Measurements from ENCODE around the gene EMX1.

The EMX1 gene

GRCh38 chr2:72931280-72931910 lies 14.1 kb downstream of the EMX1 start:
- Histone ChIP-seq H3K4me3 (ENCODE audit: low read length) (no peak overlapping the region), H3K9me3 (ENCODE audit: insufficient read depth, low read depth, low read length) (no peaks in the 10 kb centered on the region), H3K27ac (ENCODE audit: low read length) (no peak overlapping the region), H3K27me3 (ENCODE audit: insufficient read depth, low read length) (peaks cover 98% of the 10 kb centered on the region), H3K4me1 (ENCODE audit: insufficient read depth, low read length) (no peaks in the 10 kb centered on the region), H3K9ac (ENCODE audit: low read depth, low read length) (no peak overlapping the region), H3K36me3 (ENCODE audit: insufficient read depth, low read depth, low read length) (no peaks in the 10 kb centered on the region)

- H3K9ac ChIP-seq (ENCODE audit: low read depth, low read length): no peak overlapping the region
- H3K4me1 ChIP-seq (ENCODE audit: insufficient read depth, low read length): no peaks in the 10 kb centered on the region
- H3K27me3 ChIP-seq (ENCODE audit: insufficient read depth, low read length): peaks cover 97% of the 10 kb centered on the region
- no peak overlapping the region for H3K4me3 ChIP-seq (ENCODE audit: low read length)
- H3K36me3 ChIP-seq (ENCODE audit: insufficient read depth, low read depth, low read length): no peaks in the 10 kb centered on the region
- H3K27ac ChIP-seq (ENCODE audit: low read length): no peak overlapping the region
- H3K9me3 ChIP-seq (ENCODE audit: insufficient read depth, low read depth, low read length): no peaks in the 10 kb centered on the region
Observed at GRCh38 chr2:72932045-72932740, 14.9 kb downstream of the EMX1 start.

- Histone ChIP-seq H3K36me3 (ENCODE audit: insufficient read depth, low read depth, low read length) (no peaks in the 10 kb centered on the region), H3K4me1 (ENCODE audit: insufficient read depth, low read length) (no peaks in the 10 kb centered on the region), H3K27me3 (ENCODE audit: insufficient read depth, low read length) (peaks cover 96% of the 10 kb centered on the region), H3K4me3 (ENCODE audit: low read length) (no peak overlapping the region), H3K9me3 (ENCODE audit: insufficient read depth, low read depth, low read length) (no peaks in the 10 kb centered on the region), H3K27ac (ENCODE audit: low read length) (no peak overlapping the region), H3K9ac (ENCODE audit: low read depth, low read length) (no peak overlapping the region)
Observed at GRCh38 chr2:72932805-72933204, 15.5 kb downstream of the EMX1 start.

GRCh38 chr2:72933207-72933606 lies 15.9 kb downstream of the EMX1 start:
- no peak overlapping the region for H3K9ac ChIP-seq (ENCODE audit: low read depth, low read length)
- H3K27me3 ChIP-seq (ENCODE audit: insufficient read depth, low read length): peaks cover 96% of the 10 kb centered on the region
- H3K36me3 ChIP-seq (ENCODE audit: insufficient read depth, low read depth, low read length): no peaks in the 10 kb centered on the region
- H3K9me3 ChIP-seq (ENCODE audit: insufficient read depth, low read depth, low read length): no peaks in the 10 kb centered on the region
- no peak overlapping the region for H3K27ac ChIP-seq (ENCODE audit: low read length)
- no peak overlapping the region for H3K4me3 ChIP-seq (ENCODE audit: low read length)
- no peaks in the 10 kb centered on the region for H3K4me1 ChIP-seq (ENCODE audit: insufficient read depth, low read length)

GRCh38 chr2:72933646-72934151 lies 16.4 kb downstream of the EMX1 start:
- peaks cover 92% of the 10 kb centered on the region for H3K27me3 ChIP-seq (ENCODE audit: insufficient read depth, low read length)
- H3K27ac ChIP-seq (ENCODE audit: low read length): no peak overlapping the region
- no peak overlapping the region for H3K9ac ChIP-seq (ENCODE audit: low read depth, low read length)
- H3K9me3 ChIP-seq (ENCODE audit: insufficient read depth, low read depth, low read length): no peaks in the 10 kb centered on the region
- H3K36me3 ChIP-seq (ENCODE audit: insufficient read depth, low read depth, low read length): no peaks in the 10 kb centered on the region
- no peaks in the 10 kb centered on the region for H3K4me1 ChIP-seq (ENCODE audit: insufficient read depth, low read length)
- no peak overlapping the region for H3K4me3 ChIP-seq (ENCODE audit: low read length)

GRCh38 chr2:72934683-72935610 lies 17.6 kb downstream of the EMX1 start:
- no peaks in the 10 kb centered on the region for H3K9me3 ChIP-seq (ENCODE audit: insufficient read depth, low read depth, low read length)
- H3K4me1 ChIP-seq (ENCODE audit: insufficient read depth, low read length): no peaks in the 10 kb centered on the region
- H3K4me3 ChIP-seq (ENCODE audit: low read length): no peak overlapping the region
- no peak overlapping the region for H3K27ac ChIP-seq (ENCODE audit: low read length)
- peaks cover 92% of the 10 kb centered on the region for H3K27me3 ChIP-seq (ENCODE audit: insufficient read depth, low read length)
- H3K36me3 ChIP-seq (ENCODE audit: insufficient read depth, low read depth, low read length): no peaks in the 10 kb centered on the region
- no peak overlapping the region for H3K9ac ChIP-seq (ENCODE audit: low read depth, low read length)

- Histone ChIP-seq H3K36me3 (ENCODE audit: insufficient read depth, low read depth, low read length) (no peaks in the 10 kb centered on the region), H3K9me3 (ENCODE audit: insufficient read depth, low read depth, low read length) (no peaks in the 10 kb centered on the region), H3K4me1 (ENCODE audit: insufficient read depth, low read length) (peaks cover 3% of the 10 kb centered on the region; the same call in 1 of the 2 replicates), H3K4me3 (ENCODE audit: low read length) (no peak overlapping the region), H3K27ac (ENCODE audit: low read length) (no peak overlapping the region), H3K27me3 (ENCODE audit: insufficient read depth, low read length) (peaks cover 86% of the 10 kb centered on the region), H3K9ac (ENCODE audit: low read depth, low read length) (no peak overlapping the region)
Observed at GRCh38 chr2:72935611-72935957, 18.3 kb downstream of the EMX1 start.

- peaks cover 74% of the 10 kb centered on the region for H3K27me3 ChIP-seq (ENCODE audit: insufficient read depth, low read length)
- no peak overlapping the region for H3K27ac ChIP-seq (ENCODE audit: low read length)
- H3K9me3 ChIP-seq (ENCODE audit: insufficient read depth, low read depth, low read length): no peaks in the 10 kb centered on the region
- no peak overlapping the region for H3K4me3 ChIP-seq (ENCODE audit: low read length)
- H3K9ac ChIP-seq (ENCODE audit: low read depth, low read length): no peak overlapping the region
- no peaks in the 10 kb centered on the region for H3K36me3 ChIP-seq (ENCODE audit: insufficient read depth, low read depth, low read length)
- peaks cover 11% of the 10 kb centered on the region; the same call in 1 of the 2 replicates for H3K4me1 ChIP-seq (ENCODE audit: insufficient read depth, low read length)
Observed at GRCh38 chr2:72936660-72937355, 19.5 kb downstream of the EMX1 start.

GRCh38 chr2:72937356-72937669 lies 20.0 kb downstream of the EMX1 start:
- no peak overlapping the region for H3K4me3 ChIP-seq (ENCODE audit: low read length)
- H3K9ac ChIP-seq (ENCODE audit: low read depth, low read length): no peak overlapping the region
- peaks cover 11% of the 10 kb centered on the region; the same call in 1 of the 2 replicates for H3K4me1 ChIP-seq (ENCODE audit: insufficient read depth, low read length)
- no peaks in the 10 kb centered on the region for H3K9me3 ChIP-seq (ENCODE audit: insufficient read depth, low read depth, low read length)
- peaks cover 69% of the 10 kb centered on the region for H3K27me3 ChIP-seq (ENCODE audit: insufficient read depth, low read length)
- H3K36me3 ChIP-seq (ENCODE audit: insufficient read depth, low read depth, low read length): no peaks in the 10 kb centered on the region
- H3K27ac ChIP-seq (ENCODE audit: low read length): no peak overlapping the region

- no peak overlapping the region for H3K9ac ChIP-seq (ENCODE audit: low read depth, low read length)
- peaks cover 2% of the 10 kb centered on the region; the same call in 1 of the 2 replicates for H3K36me3 ChIP-seq (ENCODE audit: insufficient read depth, low read depth, low read length)
- peaks cover 58% of the 10 kb centered on the region for H3K27me3 ChIP-seq (ENCODE audit: insufficient read depth, low read length)
- H3K4me1 ChIP-seq (ENCODE audit: insufficient read depth, low read length): peaks cover 11% of the 10 kb centered on the region; the same call in 1 of the 2 replicates
- no peak overlapping the region for H3K27ac ChIP-seq (ENCODE audit: low read length)
- no peak overlapping the region for H3K4me3 ChIP-seq (ENCODE audit: low read length)
- no peaks in the 10 kb centered on the region for H3K9me3 ChIP-seq (ENCODE audit: insufficient read depth, low read depth, low read length)
Observed at GRCh38 chr2:72938455-72938854, 21.1 kb downstream of the EMX1 start.

- Histone ChIP-seq H3K9ac (ENCODE audit: low read depth, low read length) (no peak overlapping the region), H3K4me1 (ENCODE audit: insufficient read depth, low read length) (peaks cover 11% of the 10 kb centered on the region; the same call in 1 of the 2 replicates), H3K27me3 (ENCODE audit: insufficient read depth, low read length) (peaks cover 41% of the 10 kb centered on the region), H3K4me3 (ENCODE audit: low read length) (no peak overlapping the region), H3K36me3 (ENCODE audit: insufficient read depth, low read depth, low read length) (peaks cover 5% of the 10 kb centered on the region; the same call in 1 of the 2 replicates), H3K9me3 (ENCODE audit: insufficient read depth, low read depth, low read length) (no peaks in the 10 kb centered on the region), H3K27ac (ENCODE audit: low read length) (no peak overlapping the region)
Observed at GRCh38 chr2:72940361-72940760, 23.0 kb downstream of the EMX1 start.

Measured in iPS-20b (cell line).